T-helper 2 cell (primary cell): ENCODE results near the gene NEDD4.
"Not testable (repeated sequence)": the region's sequence is repeated elsewhere in the genome, so short reads cannot be mapped to it uniquely, and the experiment has no call there.

Source experiments
- DNase-seq, 5 experiments: peaks; one replicate each; pipeline versions ENCODE4 v3.0.0 to v3.0.0-alpha.2; 2012 to 2022

NEDD4 gene

GRCh38 chr15:55823699-55824340, 169.6 kb downstream of the NEDD4 start:
- no peak for DNase-seq

GRCh38 chr15:55823191-55823670, 170.2 kb downstream of the NEDD4 start:
- DNase-seq, result no peak

GRCh38 chr15:55821740-55822139, 171.7 kb downstream of the NEDD4 start:
- not testable (repeated sequence) for DNase-seq

- no peak for DNase-seq
Observed at GRCh38 chr15:55820043-55820442, 173.4 kb downstream of the NEDD4 start.

- DNase-seq, result no peak
Observed at GRCh38 chr15:55819397-55820034, 173.9 kb downstream of the NEDD4 start.

- no peak for DNase-seq
Observed at GRCh38 chr15:55816017-55816416, 177.4 kb downstream of the NEDD4 start.

GRCh38 chr15:55802600-55803376, 190.6 kb downstream of the NEDD4 start:
- no peak for DNase-seq

GRCh38 chr15:55800216-55800615, 193.2 kb downstream of the NEDD4 start:
- no peak for DNase-seq

- peak in 1 of 5 experiments; percentile 15 for DNase-seq
Observed at GRCh38 chr15:55799291-55800212, 193.9 kb downstream of the NEDD4 start.

- no peak for DNase-seq
Observed at GRCh38 chr15:55796321-55796965, 197.0 kb downstream of the NEDD4 start.

- DNase-seq, result no peak
Observed at GRCh38 chr15:55795031-55795430, 198.4 kb downstream of the NEDD4 start.

GRCh38 chr15:55791551-55792400, 201.6 kb downstream of the NEDD4 start:
- DNase-seq, result no peak

- peak in 4 of 5 experiments; percentile 14 to 57 (median 28) for DNase-seq
Observed at GRCh38 chr15:55789066-55789660, 204.2 kb downstream of the NEDD4 start.

GRCh38 chr15:55786341-55786740, 207.1 kb downstream of the NEDD4 start:
- DNase-seq, result no peak

- DNase-seq, result not testable (repeated sequence)
Observed at GRCh38 chr15:55785593-55785992, 207.8 kb downstream of the NEDD4 start.

- no peak for DNase-seq
Observed at GRCh38 chr15:55784286-55784685, 209.1 kb downstream of the NEDD4 start.

- DNase-seq, result no peak
Observed at GRCh38 chr15:55782901-55783300, 210.5 kb downstream of the NEDD4 start.

- DNase-seq, result no peak
Observed at GRCh38 chr15:55780292-55780691, 213.1 kb downstream of the NEDD4 start.

- no peak for DNase-seq
Observed at GRCh38 chr15:55778932-55779331, 214.5 kb downstream of the NEDD4 start.
